ENCODE measurements around the gene ABCB4. TPM values are rescaled to one million over a fixed set of nuclear protein-coding genes. Genes with fewer than 3 reads are reported as not detected.

The ABCB4 gene
- total and polyA plus RNA-seq, 2 of the 8 experiments (the other 6 are each of a cell fraction or from before 2014, with no cell fraction given): 0.54 to 0.60 TPM

DNA sequence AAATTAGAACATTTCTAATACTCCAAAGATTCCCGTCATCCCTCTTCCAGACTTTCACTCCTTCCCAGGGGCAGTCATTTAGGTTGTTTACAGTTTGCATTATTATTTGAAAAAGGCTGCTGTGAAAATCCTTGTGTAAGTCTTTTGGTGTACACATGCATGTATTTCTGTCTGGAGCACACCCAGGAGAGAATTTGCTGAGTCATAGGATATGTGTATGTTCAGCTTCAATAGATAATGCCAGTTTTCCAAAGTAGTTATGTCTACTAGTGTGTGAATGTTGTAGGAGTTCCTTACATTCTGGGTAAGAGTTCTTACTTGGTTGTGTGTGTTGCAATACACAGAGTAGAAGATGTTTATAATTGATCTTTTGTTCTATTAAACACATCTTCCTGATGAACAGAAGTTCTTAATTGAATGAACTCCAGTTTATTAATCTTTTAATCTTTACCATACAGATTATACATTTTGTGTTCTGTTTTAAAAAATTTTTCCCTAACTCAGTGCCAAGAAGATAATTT is 104.8 kb downstream of the ABCB4 start:
- Histone ChIP-seq H3K4me2 (ENCODE audit: insufficient read depth in 1 of 2, low read depth in 2 of 2, low read length in 2 of 2) (no peak overlapping the region), H2BK12ac (ENCODE audit: low read depth, low read length) (no peak overlapping the region), H3K27me3 (replicated peaks in 1 of 4; ENCODE audit: control insufficient read depth in 3 of 4, extremely low read depth in 1 of 4, insufficient read depth in 3 of 4, low read length in 3 of 4) (no peaks in the 10 kb centered on the region), H3K23ac (ENCODE audit: insufficient read length) (no peak overlapping the region), H3K4me1 (replicated peaks in 1 of 4; ENCODE audit: control insufficient read depth in 3 of 4, insufficient read depth in 4 of 4, low read length in 3 of 4) (no peaks in the 10 kb centered on the region), H4K8ac (ENCODE audit: extremely low read depth, insufficient read depth, low read length) (no peak overlapping the region), H2BK120ac (replicated peaks; ENCODE audit: low read depth, low read length) (no peak overlapping the region), H3K4ac (replicated peaks; ENCODE audit: insufficient read length, low read depth, low read length) (no peak overlapping the region), H3K18ac (ENCODE audit: extremely low read depth, low read length) (no peak overlapping the region), H3K36me3 (ENCODE audit: control insufficient read depth in 2 of 4, insufficient read depth in 4 of 4, low read length in 3 of 4) (no peaks in the 10 kb centered on the region; a peak in 1 of 8 replicates), H3K56ac (replicated peaks; ENCODE audit: insufficient read length, low read depth, low read length) (no peak overlapping the region), H2AFZ (ENCODE audit: low read length) (no peak overlapping the region), H3K4me3 (ENCODE audit: extremely low read depth in 1 of 4, insufficient read depth in 2 of 4, low read depth in 3 of 4, low read length in 4 of 4) (no peak overlapping the region), H4K5ac (ENCODE audit: insufficient read length, low read depth, low read length) (no peak overlapping the region), H3K9ac (replicated peaks in 1 of 4; ENCODE audit: extremely low read depth in 1 of 4, low read depth in 3 of 4, low read length in 3 of 4) (no peak overlapping the region; a peak in 1 of 7 replicates), H3K79me1 (ENCODE audit: low read depth, low read length) (no peaks in the 10 kb centered on the region), H2BK20ac (ENCODE audit: low read length) (no peak overlapping the region), H3K27ac (ENCODE audit: low read depth, low read length) (no peak overlapping the region), H3K9me3 (ENCODE audit: insufficient read depth in 2 of 2, low read depth in 1 of 2, low read length in 1 of 2) (no peaks in the 10 kb centered on the region), H3K14ac (ENCODE audit: insufficient read length) (no peak overlapping the region), H4K91ac (replicated peaks; ENCODE audit: insufficient read length, low read length) (no peak overlapping the region), H2BK5ac (ENCODE audit: low read depth, low read length) (no peak overlapping the region), H2AK5ac (ENCODE audit: low read depth, low read length) (no peak overlapping the region), H3K79me2 (ENCODE audit: control insufficient read depth in 1 of 2, insufficient read depth in 2 of 2, low read length in 2 of 2) (no peaks in the 10 kb centered on the region), H3K23me2 (ENCODE audit: low read depth, low read length) (no peaks in the 10 kb centered on the region; the same call in 1 of the 2 replicates), H2BK15ac (ENCODE audit: low read length) (no peak overlapping the region), H4K20me1 (replicated peaks in 1 of 2; ENCODE audit: control insufficient read depth in 1 of 2, insufficient read depth in 2 of 2, low read length in 2 of 2) (peaks cover 0 to 3% of the 10 kb centered on the region in 2 experiments)
- TF ChIP-seq BACH1 (IDR thresholded peaks at IDR 0.05; ENCODE audit: low read length) (peak; percentile 74), GTF2F1 (IDR thresholded peaks at IDR 0.05; ENCODE audit: borderline replicate concordance, low read depth, low read length) (no peak), MAFK (IDR thresholded peaks at IDR 0.05; ENCODE audit: low read depth, low read length) (0 out of 2 replicates have a peak, but pooled peaks have one; percentile 19)
- FAIRE-seq (no peak), DNase-seq (ENCODE audit: low read depth in 1 of 2, low spot score in 2 of 2) (no peak)
- ChIA-PET CTCF (ENCODE audit: partially characterized antibody) (interaction anchor here (1.0 kb wide), 1 partner anchor 9 kb away, joined by 3 read pairs; no protein-coding TSS in a partner anchor), POLR2A (ENCODE audit: partially characterized antibody) (no interaction called here)
- 81% methylated on average over 1 of the region's 1 CpG; no CpG with 5 or more reads in 1 of the 2 experiments for WGBS, 2 experiments (ENCODE audit: extremely low coverage in 1 of 2, insufficient coverage in 1 of 2, insufficient read length in 1 of 2, insufficient replicate concordance in 2 of 2, low coverage in 1 of 2, low lambda C conversion rate in 2 of 2, missing lambda C conversion rate in 1 of 2)
